MM.1S (cell line): ENCODE measurements around the gene BCAS3.

Source experiments
- DNase-seq: peaks from one replicate; pipeline ENCODE4 v3.0.0-alpha.2; 2015
- H2AFZ ChIP-seq: fragments of 300-600 bp; sonication (generic); 2 replicates; pipeline ENCODE4 v1.6.0; 2016; ENCODE audit warnings: antibody characterized with exemption, low read length
- H3F3A ChIP-seq: fragments of 300-600 bp; sonication (generic); 2 replicates; pipeline ENCODE4 v1.6.1; 2016; ENCODE audit warnings: mild to moderate bottlenecking, antibody characterized with exemption, low read length, moderate library complexity, mixed read lengths; ENCODE audit not compliant: insufficient read depth
- H3K27ac ChIP-seq: fragments of 300-600 bp; sonication (generic); 2 replicates; pipeline ENCODE4 v1.5.1; 2016; ENCODE audit warnings: mild to moderate bottlenecking, low read length
- H3K27me3 ChIP-seq: fragments of 300-600 bp; sonication (generic); replicated peaks from 2 replicates; pipeline ENCODE4 v1.6.0; 2016; ENCODE audit warnings: low read length; ENCODE audit not compliant: insufficient read depth
- H3K36me3 ChIP-seq: fragments of 300-600 bp; sonication (generic); replicated peaks from 2 replicates; pipeline ENCODE4 v1.6.1; 2016; ENCODE audit warnings: mild to moderate bottlenecking, low read length, mixed read lengths; ENCODE audit not compliant: insufficient read depth
- H3K4me1 ChIP-seq: fragments of 300-600 bp; sonication (generic); 2 replicates; pipeline ENCODE4 v1.6.1; 2016; ENCODE audit warnings: low read length, mixed read lengths
- H3K4me2 ChIP-seq: fragments of 300-600 bp; sonication (generic); 2 replicates; pipeline ENCODE4 v1.6.0; 2016; ENCODE audit warnings: low read depth, low read length
- H3K4me3 ChIP-seq: fragments of 300-600 bp; sonication (generic); 2 replicates; pipeline ENCODE4 v1.5.1; 2016; ENCODE audit warnings: low read length, mixed read lengths
- H3K79me2 ChIP-seq: fragments of 300-600 bp; sonication (generic); 2 replicates; pipeline ENCODE4 v1.6.1; 2016; ENCODE audit warnings: mixed run types, low read length, mixed read lengths
- H3K9ac ChIP-seq: fragments of 300-600 bp; sonication (generic); 2 replicates; pipeline ENCODE4 v1.6.1; 2016; ENCODE audit warnings: low read length, mixed read lengths
- H3K9me2 ChIP-seq: fragments of 300-600 bp; sonication (generic); replicated peaks from 2 replicates; pipeline ENCODE4 v1.6.1; 2016; ENCODE audit warnings: mild to moderate bottlenecking, low read length, mixed read lengths; ENCODE audit not compliant: insufficient read depth
- H3K9me3 ChIP-seq: fragments of 300-600 bp; sonication (generic); replicated peaks from 2 replicates; pipeline ENCODE4 v1.6.1; 2016; ENCODE audit warnings: mild to moderate bottlenecking, low read length, mixed read lengths; ENCODE audit not compliant: insufficient read depth
- H4K20me1 ChIP-seq: fragments of 300-600 bp; sonication (generic); 2 replicates; pipeline ENCODE4 v1.6.1; 2016; ENCODE audit warnings: mild to moderate bottlenecking, low read length, moderate library complexity, mixed read lengths; ENCODE audit not compliant: insufficient read depth
- CTCF ChIP-seq: fragments of 300-600 bp; sonication (generic); IDR thresholded peaks from 2 replicates; pipeline ENCODE4 v1.5.1; 2016; ENCODE audit warnings: antibody characterized with exemption, low read length, mixed read lengths
- EZH2 ChIP-seq: fragments of 300-600 bp; sonication (generic); optimal IDR thresholded peaks from 2 replicates; pipeline ENCODE3; 2017; ENCODE audit warnings: low read depth, mild to moderate bottlenecking, antibody characterized with exemption, low read length, mixed read lengths
- EZH2phosphoT487 ChIP-seq: fragments of 300-600 bp; sonication (generic); IDR thresholded peaks from 2 replicates; pipeline ENCODE4 v1.6.1; 2018; ENCODE audit warnings: antibody characterized with exemption, low read length

The BCAS3 gene

GRCh38 chr17:61384354-61384691, 706.7 kb downstream of the BCAS3 start:
- no peaks in the 10 kb centered on the region for H3K4me1 ChIP-seq
- TF ChIP-seq CTCF (no peak), EZH2 (no peak), EZH2phosphoT487 (no peak)
- H3K79me2 ChIP-seq: no peaks in the 10 kb centered on the region
- no peaks in the 10 kb centered on the region for H3F3A ChIP-seq
- H3K36me3 ChIP-seq: no peaks in the 10 kb centered on the region
- no peaks in the 10 kb centered on the region for H3K9me3 ChIP-seq
- no peak overlapping the region for H3K27ac ChIP-seq
- no peak overlapping the region for H3K4me3 ChIP-seq
- H3K4me2 ChIP-seq: no peak overlapping the region
- no peaks in the 10 kb centered on the region for H3K27me3 ChIP-seq
- DNase-seq: no peak
- no peaks in the 10 kb centered on the region for H3K9me2 ChIP-seq
- H2AFZ ChIP-seq: no peak overlapping the region
- H3K9ac ChIP-seq: no peak overlapping the region
- no peaks in the 10 kb centered on the region for H4K20me1 ChIP-seq

- no peak overlapping the region for H3K27ac ChIP-seq
- H2AFZ ChIP-seq: no peak overlapping the region
- H3K4me2 ChIP-seq: no peak overlapping the region
- H4K20me1 ChIP-seq: no peaks in the 10 kb centered on the region
- no peak overlapping the region for H3K4me3 ChIP-seq
- DNase-seq: no peak
- no peaks in the 10 kb centered on the region for H3K9me2 ChIP-seq
- TF ChIP-seq CTCF (no peak), EZH2 (no peak), EZH2phosphoT487 (no peak)
- no peaks in the 10 kb centered on the region for H3K27me3 ChIP-seq
- no peaks in the 10 kb centered on the region for H3K79me2 ChIP-seq
- no peaks in the 10 kb centered on the region for H3K4me1 ChIP-seq
- H3K9ac ChIP-seq: no peak overlapping the region
- H3F3A ChIP-seq: no peaks in the 10 kb centered on the region
- no peaks in the 10 kb centered on the region for H3K9me3 ChIP-seq
- no peaks in the 10 kb centered on the region for H3K36me3 ChIP-seq
Measured at GRCh38 chr17:61384692-61385576, 707.3 kb downstream of the BCAS3 start.

- Histone ChIP-seq H3K36me3 (no peaks in the 10 kb centered on the region), H3K27me3 (no peaks in the 10 kb centered on the region), H3K79me2 (no peaks in the 10 kb centered on the region), H3K9me2 (no peaks in the 10 kb centered on the region), H3K4me1 (no peaks in the 10 kb centered on the region), H3K4me2 (no peak overlapping the region), H3F3A (no peaks in the 10 kb centered on the region), H3K9ac (no peak overlapping the region), H3K4me3 (no peak overlapping the region), H2AFZ (no peak overlapping the region), H3K9me3 (no peaks in the 10 kb centered on the region), H3K27ac (no peak overlapping the region), H4K20me1 (no peaks in the 10 kb centered on the region)
- TF ChIP-seq EZH2 (no peak), CTCF (no peak), EZH2phosphoT487 (no peak)
- DNase-seq: no peak
Measured at GRCh38 chr17:61385577-61386236, 708.1 kb downstream of the BCAS3 start.
